Osteocyte (in vitro differentiated cells): ENCODE data around the gene CHTF18. TPM values are rescaled to one million over a fixed set of nuclear protein-coding genes. Genes with fewer than 3 reads are reported as not detected.

ENCODE experiments used
- DNase-seq: peaks from one replicate; pipeline ENCODE4 v3.0.0; 2021; ENCODE audit warnings: mixed read lengths; ENCODE audit not compliant: unreplicated experiment; ENCODE audit errors: extremely low spot score
- H3K27ac Mint-ChIP-seq: one replicate; pipeline ENCODE4 v1.8.0; 2021; ENCODE audit warnings: mild to moderate bottlenecking, mixed read lengths; ENCODE audit not compliant: unreplicated experiment
- H3K27me3 Mint-ChIP-seq: one replicate; pipeline ENCODE4 v1.8.0; 2021; ENCODE audit warnings: mixed read lengths; ENCODE audit not compliant: unreplicated experiment
- H3K36me3 Mint-ChIP-seq: one replicate; pipeline ENCODE4 v1.8.0; 2021; ENCODE audit warnings: mixed read lengths; ENCODE audit not compliant: unreplicated experiment
- H3K4me1 Mint-ChIP-seq: one replicate; pipeline ENCODE4 v1.8.0; 2021; ENCODE audit warnings: mixed read lengths; ENCODE audit not compliant: unreplicated experiment
- H3K4me3 Mint-ChIP-seq: one replicate; pipeline ENCODE4 v1.8.0; 2021; ENCODE audit warnings: mild to moderate bottlenecking, moderate library complexity, mixed read lengths; ENCODE audit not compliant: unreplicated experiment
- H3K9me3 Mint-ChIP-seq: one replicate; pipeline ENCODE4 v1.8.0; 2021; ENCODE audit warnings: mixed read lengths; ENCODE audit not compliant: unreplicated experiment
- total RNA-seq: library from RNA; stranded (reverse); gene quantifications from 2 replicates; pipeline ENCODE4 v1.2.1, GENCODE V29; 2021
- TF ChIP-seq, protein P1 (sequence below): fragments of 200-600 bp; sonication (generic); IDR thresholded peaks from 2 replicates; pipeline ENCODE4 v1.5.0; 2021; ENCODE audit warnings: antibody characterized with exemption, mild to moderate bottlenecking, moderate library complexity

The CHTF18 gene
- total RNA-seq, 1 donor from 2014 or later, result 25.4 TPM

DNA sequence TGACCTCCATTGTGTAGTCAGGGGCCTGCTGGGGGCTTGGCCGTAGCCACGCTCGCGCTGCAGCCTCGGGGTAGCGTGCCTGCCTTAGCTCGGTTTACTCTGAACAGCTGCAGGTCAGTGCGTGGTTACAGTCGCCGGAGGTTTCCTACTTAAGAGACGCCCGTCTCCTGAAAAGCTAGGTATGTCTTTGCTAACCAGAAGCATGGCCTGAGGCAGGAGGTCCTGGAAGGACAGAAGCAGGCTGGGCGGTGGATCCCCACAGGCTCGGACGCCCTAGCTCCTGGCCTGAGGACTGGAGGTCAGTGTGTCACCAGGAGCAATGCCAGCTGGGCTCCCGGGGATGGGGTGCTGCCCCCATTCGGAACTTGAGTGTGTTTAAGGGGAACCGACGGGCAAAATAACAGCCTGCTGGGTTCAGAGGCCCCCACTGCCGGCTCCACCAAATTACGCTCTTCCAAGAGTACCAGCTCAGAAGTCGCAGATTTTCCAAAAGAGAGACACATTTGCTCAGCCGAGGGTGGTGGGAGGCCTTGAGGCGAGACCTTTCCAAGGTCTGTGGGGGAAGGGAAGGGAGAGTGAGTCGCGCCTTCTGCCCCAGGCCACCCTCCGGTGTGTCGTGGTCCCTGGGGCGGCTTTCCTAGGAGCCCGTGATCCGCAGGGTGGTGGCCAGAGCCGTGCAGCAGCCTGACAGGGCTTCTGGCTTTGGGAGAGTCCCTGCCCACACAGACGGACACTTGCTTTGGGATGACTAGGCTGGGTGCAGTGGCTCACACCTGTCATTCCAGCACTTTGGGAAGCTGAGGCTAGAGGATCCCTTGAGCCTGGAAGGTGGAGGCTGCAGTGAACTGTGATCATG is 16.0 kb downstream of the CHTF18 start:
- Mint-ChIP-seq H3K27ac (no peak overlapping the region), H3K4me1 (peaks cover 3% of the 10 kb centered on the region), H3K9me3 (no peaks in the 10 kb centered on the region), H3K4me3 (no peak overlapping the region), H3K36me3 (no peaks in the 10 kb centered on the region), H3K27me3 (no peaks in the 10 kb centered on the region)
- no peak for DNase-seq
- TF ChIP-seq, protein P1, sequence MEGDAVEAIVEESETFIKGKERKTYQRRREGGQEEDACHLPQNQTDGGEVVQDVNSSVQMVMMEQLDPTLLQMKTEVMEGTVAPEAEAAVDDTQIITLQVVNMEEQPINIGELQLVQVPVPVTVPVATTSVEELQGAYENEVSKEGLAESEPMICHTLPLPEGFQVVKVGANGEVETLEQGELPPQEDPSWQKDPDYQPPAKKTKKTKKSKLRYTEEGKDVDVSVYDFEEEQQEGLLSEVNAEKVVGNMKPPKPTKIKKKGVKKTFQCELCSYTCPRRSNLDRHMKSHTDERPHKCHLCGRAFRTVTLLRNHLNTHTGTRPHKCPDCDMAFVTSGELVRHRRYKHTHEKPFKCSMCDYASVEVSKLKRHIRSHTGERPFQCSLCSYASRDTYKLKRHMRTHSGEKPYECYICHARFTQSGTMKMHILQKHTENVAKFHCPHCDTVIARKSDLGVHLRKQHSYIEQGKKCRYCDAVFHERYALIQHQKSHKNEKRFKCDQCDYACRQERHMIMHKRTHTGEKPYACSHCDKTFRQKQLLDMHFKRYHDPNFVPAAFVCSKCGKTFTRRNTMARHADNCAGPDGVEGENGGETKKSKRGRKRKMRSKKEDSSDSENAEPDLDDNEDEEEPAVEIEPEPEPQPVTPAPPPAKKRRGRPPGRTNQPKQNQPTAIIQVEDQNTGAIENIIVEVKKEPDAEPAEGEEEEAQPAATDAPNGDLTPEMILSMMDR, result no peak

DNA sequence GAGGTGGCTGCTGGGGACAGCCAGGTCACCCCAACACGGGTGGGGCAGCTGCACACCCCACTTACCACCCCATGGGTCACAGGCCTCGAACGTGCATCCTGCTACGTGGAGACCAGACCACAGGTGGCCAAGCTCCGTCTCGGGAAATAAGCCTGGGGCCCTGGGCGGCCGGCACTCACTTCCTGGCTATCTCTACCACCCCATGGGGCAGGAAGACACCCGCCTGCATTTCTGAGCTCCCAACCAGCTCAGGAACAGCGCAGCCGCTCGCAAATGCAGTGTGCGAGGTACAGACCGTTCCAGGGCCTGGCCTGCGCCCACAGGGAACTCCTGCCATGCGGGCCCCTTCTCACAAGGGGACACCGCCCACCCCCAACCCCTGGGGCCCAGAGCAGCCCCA is 17.1 kb downstream of the CHTF18 start:
- no peak for DNase-seq
- H3K4me1 Mint-ChIP-seq, result peaks cover 3% of the 10 kb centered on the region
- TF ChIP-seq, protein P1, result no peak
- no peak overlapping the region for H3K4me3 Mint-ChIP-seq
- no peaks in the 10 kb centered on the region for H3K27me3 Mint-ChIP-seq
- no peaks in the 10 kb centered on the region for H3K36me3 Mint-ChIP-seq
- no peaks in the 10 kb centered on the region for H3K9me3 Mint-ChIP-seq
- no peak overlapping the region for H3K27ac Mint-ChIP-seq

DNA sequence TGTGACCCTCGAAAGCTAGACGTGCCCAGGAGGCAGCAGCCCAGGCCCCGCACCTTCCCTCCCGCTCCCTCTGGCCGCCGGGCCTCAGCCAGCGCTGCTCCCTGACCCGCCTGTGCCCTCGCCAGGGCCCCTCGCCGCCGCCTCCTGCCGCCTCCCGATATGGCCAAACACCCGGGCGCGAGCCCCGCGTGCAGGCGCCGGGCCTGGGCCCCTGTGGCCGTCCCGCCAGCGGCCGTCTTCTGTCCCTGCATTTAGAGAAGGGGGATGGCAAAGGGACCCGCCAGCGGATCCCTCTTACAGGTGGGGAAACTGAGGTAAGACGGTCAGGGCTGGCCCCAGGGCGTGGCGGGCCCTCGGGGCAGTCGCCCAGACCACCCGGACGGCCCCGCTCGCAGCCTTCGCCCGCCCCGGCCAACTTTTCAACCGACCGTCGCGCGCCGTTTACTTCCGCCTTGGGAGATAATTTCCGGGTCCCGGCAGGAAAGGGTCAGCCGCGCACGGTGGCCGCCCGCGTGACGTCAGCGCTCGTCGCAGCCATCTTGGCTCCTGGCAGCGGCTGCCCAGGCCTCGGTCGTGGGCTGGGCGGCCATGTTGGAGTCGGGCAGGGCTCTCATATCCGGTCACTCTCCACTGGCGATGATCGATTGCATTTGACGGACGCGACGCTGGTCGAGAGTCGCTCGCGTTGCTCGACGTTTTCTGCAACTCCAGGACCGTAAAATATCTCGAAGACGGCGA is 19.1 kb downstream of the CHTF18 start:
- Mint-ChIP-seq H3K27ac (peak overlapping the region; percentile 90), H3K27me3 (peaks cover 3% of the 10 kb centered on the region)
- TF ChIP-seq, protein P1, result no peak

DNA sequence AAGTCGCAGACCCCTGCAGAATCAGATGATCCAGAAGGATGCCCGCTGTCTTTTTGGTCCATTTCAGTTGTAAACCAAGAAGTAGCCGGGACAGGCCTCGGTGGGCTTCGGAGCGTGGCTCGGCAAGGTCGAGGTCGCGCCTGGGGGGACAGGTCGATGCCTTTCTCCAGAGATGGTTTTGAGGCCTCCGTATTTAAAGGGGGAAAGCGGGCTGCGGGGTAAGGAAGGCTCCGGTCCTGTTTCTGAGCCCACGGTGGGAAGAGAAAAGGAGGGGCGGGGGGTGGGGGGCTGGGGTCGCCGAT is 19.6 kb downstream of the CHTF18 start:
- peak overlapping the region; percentile 96 for H3K4me3 Mint-ChIP-seq
- no peaks in the 10 kb centered on the region for H3K9me3 Mint-ChIP-seq
- peak overlapping the region; percentile 90 for H3K27ac Mint-ChIP-seq
- peaks cover 3% of the 10 kb centered on the region for H3K27me3 Mint-ChIP-seq
- TF ChIP-seq, protein P1, result no peak
- H3K36me3 Mint-ChIP-seq, result no peaks in the 10 kb centered on the region
- DNase-seq, result no peak
- H3K4me1 Mint-ChIP-seq, result peaks cover 3% of the 10 kb centered on the region

More for the DNA sequence above, 19.1 kb downstream of the CHTF18 start:
- H3K4me1 Mint-ChIP-seq, result peaks cover 3% of the 10 kb centered on the region
- DNase-seq, result peak; percentile 94
- H3K36me3 Mint-ChIP-seq, result no peaks in the 10 kb centered on the region
- no peaks in the 10 kb centered on the region for H3K9me3 Mint-ChIP-seq
- H3K4me3 Mint-ChIP-seq, result peak overlapping the region; percentile 96
